ENCODE measurements around the gene CIRBP. TPM values are rescaled to one million over a fixed set of nuclear protein-coding genes. Genes with fewer than 3 reads are reported as not detected.

The CIRBP gene
- total and polyA plus RNA-seq, 9 of the 15 experiments (the other 6 are each of a cell fraction or from before 2014, with no cell fraction given): 20.5 to 327 (median 176) TPM

GRCh38 chr19:1251330-1252220 lies 17.6 kb upstream of the CIRBP start (continued):
- TF ChIP-seq DDX20 (tag; IDR thresholded peaks at IDR 0.05; ENCODE audit: low read depth) (no peak), POLR2AphosphoS5 (IDR thresholded peaks at IDR 0.05; ENCODE audit: control insufficient read depth, insufficient read depth, low read depth, low read length) (peak; percentile 40; the same call in 1 of the 2 replicates), DMBX1 (CRISPR knock-in tag; IDR thresholded peaks at IDR 0.05; ENCODE audit: borderline replicate concordance) (peak; percentile 19; the same call in 1 of the 2 replicates), RNF2 (IDR thresholded peaks at IDR 0.05) (peak; percentile 46; the same call in 1 of the 2 replicates), HMGN3 (IDR thresholded peaks at IDR 0.05; ENCODE audit: borderline replicate concordance, extremely low read depth, insufficient read length, low read depth, low read length) (peak; percentile 41), TSC22D4 (tag; IDR thresholded peaks at IDR 0.05) (no peak), NONO (IDR thresholded peaks at IDR 0.05; ENCODE audit: low read depth in 2 of 2, low read length in 1 of 2) (0 out of 4 replicates have a peak, but pooled peaks of 1 of the 2 experiments have one; percentile 36), ELF2 (CRISPR knock-in tag; IDR thresholded peaks at IDR 0.05) (0 out of 2 replicates have a peak, but pooled peaks have one; percentile 37), FOXA3 (CRISPR knock-in tag; conservative IDR thresholded peaks at IDR 0.05 in 1 of 2, IDR thresholded peaks at IDR 0.05 in 1 of 2) (no peak), NCOR1 (IDR thresholded peaks at IDR 0.05) (0 out of 2 replicates have a peak, but pooled peaks have one; percentile 5), NFATC3 (IDR thresholded peaks at IDR 0.05) (no peak), SMAD3 (CRISPR knock-in tag; conservative IDR thresholded peaks at IDR 0.05) (no peak), PHF8 (IDR thresholded peaks at IDR 0.05; ENCODE audit: borderline replicate concordance, low read length) (peak; percentile 25; the same call in 1 of the 2 replicates), KLF1 (tag; IDR thresholded peaks at IDR 0.05) (no peak), CHD1 (IDR thresholded peaks at IDR 0.05; ENCODE audit: low read length) (no peak), EGR1 (conservative IDR thresholded peaks at IDR 0.05) (peak; percentile 73), HIVEP1 (CRISPR knock-in tag; IDR thresholded peaks at IDR 0.05) (0 out of 2 replicates have a peak, but pooled peaks have one; percentile 55), PTTG1 (tag; IDR thresholded peaks at IDR 0.05; ENCODE audit: low read depth) (no peak), AFF1 (IDR thresholded peaks at IDR 0.05; ENCODE audit: low read depth in 1 of 2, partially characterized antibody in 2 of 2) (peak in 1 of 2 experiments; percentile 29), ETV5 (CRISPR knock-in tag; IDR thresholded peaks at IDR 0.05; ENCODE audit: low read depth) (0 out of 2 replicates have a peak, but pooled peaks have one; percentile 46)

All from K562 (cell line).